ENCODE data around the gene BRMS1. TPM values are rescaled to one million over a fixed set of nuclear protein-coding genes. Genes with fewer than 3 reads are reported as not detected.
"Not testable (repeated sequence)": the region's sequence is repeated elsewhere in the genome, so short reads cannot be mapped to it uniquely, and the experiment has no call there.

The BRMS1 gene
- 10 to 100 TPM; 69.3 to 79.8 (median 76.3) TPM for polyA plus RNA-seq

- peaks cover 14 to 26% (median 17%) of the 10 kb centered on the region in 3 donors for H3K36me3 Mint-ChIP-seq
- peak; percentile 94 to 95 (median 94) for DNase-seq
- peak within 1 kb of the TSS; percentile 91 to 97 (median 96) for H3K27ac Mint-ChIP-seq
- peaks cover 0 to 2% (median 0%) of the 10 kb centered on the region in 6 donors for H3K9me3 Mint-ChIP-seq
- H3K4me3 Mint-ChIP-seq: peak within 1 kb of the TSS; percentile 95 to 98 (median 96)
- H3K4me1 Mint-ChIP-seq: peaks cover 41% of the 10 kb centered on the region in 2 donors
- peaks cover 17 to 30% (median 19%) of the 10 kb centered on the region in 3 donors for H3K27me3 Mint-ChIP-seq (ENCODE audit: low read depth in 3 of 3)
Observed at GRCh38 chr11:66344550-66345315, at the start of gene BRMS1. Gene BRMS1, minus strand, starts transcription at chr11:66345104. Its CDS starts 2,870 bp downstream, at chr11:66342234.

- Mint-ChIP-seq H3K9me3 (no peaks in the 10 kb centered on the region), H3K27ac (no peak overlapping the region), H3K27me3 (ENCODE audit: low read depth in 3 of 3) (peaks cover 0 to 6% (median 6%) of the 10 kb centered on the region in 3 donors), H3K36me3 (no peaks in the 10 kb centered on the region), H3K4me1 (no peaks in the 10 kb centered on the region), H3K4me3 (no peak overlapping the region)
- DNase-seq: no peak
Observed at GRCh38 chr11:66393954-66394353, 49.0 kb upstream of the BRMS1 start.

DNA sequence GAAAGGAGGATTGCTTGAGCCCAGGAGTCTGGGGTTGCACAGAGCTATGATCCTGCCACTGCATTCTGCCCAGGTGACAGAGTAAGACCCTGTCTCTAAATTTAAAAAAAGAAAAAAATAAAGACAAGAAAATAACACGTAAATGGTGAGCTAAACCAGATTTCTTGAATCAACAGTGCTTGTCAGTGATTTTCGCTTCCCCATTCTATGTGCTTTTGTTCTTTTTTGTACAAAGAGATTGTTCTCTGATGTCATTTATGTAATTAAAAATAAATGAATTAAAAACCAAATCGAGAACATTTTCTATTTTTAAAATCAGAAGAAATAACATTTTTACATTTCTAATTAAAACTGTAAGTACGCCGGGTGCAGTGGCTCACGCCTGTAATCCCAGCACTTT lies 46.4 kb upstream of the BRMS1 start:
- no peaks in the 10 kb centered on the region for H3K36me3 Mint-ChIP-seq
- H3K9me3 Mint-ChIP-seq: no peaks in the 10 kb centered on the region
- H3K4me1 Mint-ChIP-seq: peaks cover 4 to 5% of the 10 kb centered on the region in 2 donors
- peaks cover 2 to 6% (median 4%) of the 10 kb centered on the region in 3 donors for H3K27me3 Mint-ChIP-seq (ENCODE audit: low read depth in 3 of 3)
- no peak overlapping the region for H3K27ac Mint-ChIP-seq
- no peak overlapping the region for H3K4me3 Mint-ChIP-seq
- no peak for DNase-seq

DNA sequence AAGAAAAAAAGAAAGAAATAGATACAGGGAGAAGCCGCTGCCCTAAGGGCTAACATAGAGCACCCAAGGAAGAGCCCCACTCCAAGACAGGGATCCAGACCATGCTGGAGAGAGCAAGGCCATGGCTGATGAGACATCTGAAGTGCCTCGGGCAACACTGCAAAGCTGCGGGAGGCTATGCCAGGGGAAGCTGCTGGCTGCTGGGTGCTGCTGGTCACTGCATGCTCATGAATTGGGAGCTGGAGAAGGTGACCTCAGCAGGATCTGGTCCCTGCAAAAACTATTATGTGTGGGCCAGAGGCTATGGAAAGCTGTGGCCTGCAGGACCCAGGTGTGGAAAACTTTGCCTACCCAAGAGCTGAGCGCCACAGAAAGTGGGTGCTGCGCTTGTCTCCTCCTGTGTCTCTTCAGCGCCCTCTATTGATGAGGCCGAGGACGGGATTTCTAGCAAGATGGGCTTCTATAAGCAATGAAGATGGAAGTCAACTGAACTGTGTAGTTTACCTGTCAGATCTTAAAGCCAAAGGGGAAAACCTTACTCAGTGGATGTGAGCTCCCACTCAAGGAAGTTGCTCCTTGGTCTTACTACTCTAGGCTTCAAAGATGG lies 44.0 kb upstream of the BRMS1 start:
- Mint-ChIP-seq H3K4me3 (no peak overlapping the region), H3K27ac (no peak overlapping the region)

GRCh38 chr11:66386171-66387069 lies 41.5 kb upstream of the BRMS1 start:
- peaks cover 2 to 6% (median 4%) of the 10 kb centered on the region in 3 donors for H3K27me3 Mint-ChIP-seq (ENCODE audit: low read depth in 3 of 3)
- H3K27ac Mint-ChIP-seq: peak overlapping the region in 2 of 6 donors; percentile 25 to 61
- peak; percentile 58 to 72 (median 67) for DNase-seq
- H3K9me3 Mint-ChIP-seq: no peaks in the 10 kb centered on the region
- H3K36me3 Mint-ChIP-seq: no peaks in the 10 kb centered on the region
- H3K4me1 Mint-ChIP-seq: peaks cover 9% of the 10 kb centered on the region in 2 donors
- peak overlapping the region in 4 of 5 donors; percentile 10 to 71 (median 42) for H3K4me3 Mint-ChIP-seq

More for the DNA sequence above, 44.0 kb upstream of the BRMS1 start:
- H3K36me3 Mint-ChIP-seq: no peaks in the 10 kb centered on the region
- no peaks in the 10 kb centered on the region for H3K9me3 Mint-ChIP-seq
- H3K4me1 Mint-ChIP-seq: peaks cover 9% of the 10 kb centered on the region in 2 donors
- peak; percentile 44 to 65 (median 57) for DNase-seq
- H3K27me3 Mint-ChIP-seq (ENCODE audit: low read depth in 3 of 3): peaks cover 2 to 6% (median 4%) of the 10 kb centered on the region in 3 donors

- H3K36me3 Mint-ChIP-seq; H3K4me3 Mint-ChIP-seq; H3K4me1 Mint-ChIP-seq; H3K27me3 Mint-ChIP-seq (ENCODE audit: low read depth in 3 of 3); DNase-seq; H3K27ac Mint-ChIP-seq; H3K9me3 Mint-ChIP-seq: not testable (repeated sequence)
Observed at GRCh38 chr11:66384316-66384715, 39.4 kb upstream of the BRMS1 start.

GRCh38 chr11:66380264-66380663 lies 35.4 kb upstream of the BRMS1 start:
- H3K27me3 Mint-ChIP-seq (ENCODE audit: low read depth in 3 of 3); H3K9me3 Mint-ChIP-seq; H3K27ac Mint-ChIP-seq; H3K36me3 Mint-ChIP-seq; H3K4me1 Mint-ChIP-seq; DNase-seq; H3K4me3 Mint-ChIP-seq: not testable (repeated sequence)

DNA sequence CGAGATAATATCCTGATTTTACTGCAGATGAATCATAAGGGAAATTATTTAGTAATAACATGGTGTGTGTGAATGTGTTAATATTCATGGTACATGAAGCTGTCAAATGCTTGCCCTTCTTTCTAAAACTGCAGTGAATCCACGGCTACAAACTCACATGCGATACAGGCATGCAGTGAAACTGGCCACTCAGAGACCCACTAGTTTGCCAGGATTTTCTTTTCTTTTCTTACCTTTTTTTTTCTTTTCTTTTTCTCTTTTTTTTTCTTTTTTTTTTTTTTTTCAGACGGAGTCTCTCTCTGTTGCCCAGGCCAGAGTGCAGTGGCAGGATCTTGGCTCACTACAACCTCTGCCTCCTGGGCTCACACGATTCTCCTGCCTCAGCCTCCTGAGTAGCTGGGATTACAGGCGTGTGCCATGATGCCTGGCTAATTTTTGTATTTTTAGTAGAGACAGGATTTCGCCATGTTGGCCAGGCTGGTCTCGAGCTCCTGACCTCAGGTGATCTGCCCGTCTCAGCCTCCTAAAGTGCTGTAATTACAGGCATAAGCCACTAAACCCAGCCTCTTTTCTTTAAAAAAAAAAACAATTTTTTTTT lies 28.9 kb upstream of the BRMS1 start:
- H3K27me3 Mint-ChIP-seq (ENCODE audit: low read depth in 3 of 3); H3K36me3 Mint-ChIP-seq; DNase-seq; H3K4me1 Mint-ChIP-seq; H3K27ac Mint-ChIP-seq; H3K9me3 Mint-ChIP-seq: not testable (repeated sequence)
- peak overlapping the region in 3 of 5 donors; percentile 21 to 44 (median 36) for H3K4me3 Mint-ChIP-seq

GRCh38 chr11:66373265-66373664 lies 28.4 kb upstream of the BRMS1 start:
- no peaks in the 10 kb centered on the region for H3K36me3 Mint-ChIP-seq
- H3K4me1 Mint-ChIP-seq: peaks cover 9% of the 10 kb centered on the region in 2 donors
- DNase-seq: no peak
- H3K27ac Mint-ChIP-seq: peak overlapping the region in 2 of 6 donors; percentile 40 to 60
- peak overlapping the region in 4 of 5 donors; percentile 21 to 44 (median 32) for H3K4me3 Mint-ChIP-seq
- H3K27me3 Mint-ChIP-seq (ENCODE audit: low read depth in 3 of 3): peaks cover 3 to 5% (median 5%) of the 10 kb centered on the region in 3 donors
- H3K9me3 Mint-ChIP-seq: no peaks in the 10 kb centered on the region

DNA sequence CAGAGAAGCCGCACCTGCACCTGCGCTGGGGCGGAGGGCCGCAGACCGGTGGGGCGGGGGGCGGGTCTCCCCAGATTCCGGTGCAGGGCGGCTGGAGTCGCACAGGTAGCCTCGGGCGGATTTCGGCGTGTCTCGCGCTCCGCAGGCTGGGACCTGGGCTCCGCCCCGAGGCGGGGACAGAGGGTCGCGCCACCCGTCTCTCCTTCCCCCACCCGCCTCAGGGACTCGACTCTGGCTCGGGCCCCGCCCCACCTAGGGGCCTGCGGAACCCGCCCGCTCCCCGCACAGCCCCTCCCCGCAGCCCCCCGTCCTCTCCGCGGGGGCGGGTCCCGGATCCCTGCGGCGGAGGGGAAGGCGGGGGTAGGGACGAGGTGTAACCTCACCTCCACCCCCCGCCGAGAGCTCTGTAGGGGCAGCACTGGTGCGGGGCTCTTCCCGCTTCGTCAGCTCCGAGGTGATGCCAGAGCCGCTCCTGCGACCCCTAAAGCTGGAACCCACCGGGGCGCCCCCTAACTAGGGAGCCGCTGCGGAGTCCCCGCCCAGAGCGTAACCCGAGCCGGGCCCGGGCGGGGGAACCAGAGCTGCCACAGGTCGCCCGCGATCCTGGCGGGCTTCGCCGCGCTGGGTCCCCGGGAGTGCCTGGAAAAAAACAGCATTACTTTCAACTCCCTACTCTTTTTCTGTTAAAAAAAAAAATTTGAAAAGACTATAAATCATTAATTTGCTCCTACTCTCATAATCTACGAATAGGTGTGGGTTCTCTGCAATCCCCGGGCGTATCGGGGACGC lies 26.9 kb upstream of the BRMS1 start, which contains the start of gene SLC29A2:
SLC29A2 (minus strand) TSS at position 134 of the 789 bp plus-strand sequence. CDS start 169 bp downstream, outside the sequence.
- peak within 1 kb of the TSS in 2 of 6 donors; percentile 17 to 80 for H3K27ac Mint-ChIP-seq
- no peaks in the 10 kb centered on the region for H3K9me3 Mint-ChIP-seq
- peaks cover 9% of the 10 kb centered on the region in 2 donors for H3K4me1 Mint-ChIP-seq
- DNase-seq: peak; percentile 42 to 48 (median 45)
- H3K36me3 Mint-ChIP-seq: no peaks in the 10 kb centered on the region
- peaks cover 3 to 5% (median 5%) of the 10 kb centered on the region in 3 donors for H3K27me3 Mint-ChIP-seq (ENCODE audit: low read depth in 3 of 3)
- peak within 1 kb of the TSS; percentile 81 to 87 (median 85) for H3K4me3 Mint-ChIP-seq

GRCh38 chr11:66369073-66369894 lies 24.4 kb upstream of the BRMS1 start:
- H3K27ac Mint-ChIP-seq: peak overlapping the region in 1 of 6 donors; percentile 35
- peak overlapping the region; percentile 21 to 60 (median 35) for H3K4me3 Mint-ChIP-seq
- H3K36me3 Mint-ChIP-seq: no peaks in the 10 kb centered on the region
- H3K27me3 Mint-ChIP-seq (ENCODE audit: low read depth in 3 of 3): peaks cover 3 to 5% (median 4%) of the 10 kb centered on the region in 3 donors
- H3K9me3 Mint-ChIP-seq: no peaks in the 10 kb centered on the region
- DNase-seq: no peak
- peaks cover 9% of the 10 kb centered on the region in 2 donors for H3K4me1 Mint-ChIP-seq

DNA sequence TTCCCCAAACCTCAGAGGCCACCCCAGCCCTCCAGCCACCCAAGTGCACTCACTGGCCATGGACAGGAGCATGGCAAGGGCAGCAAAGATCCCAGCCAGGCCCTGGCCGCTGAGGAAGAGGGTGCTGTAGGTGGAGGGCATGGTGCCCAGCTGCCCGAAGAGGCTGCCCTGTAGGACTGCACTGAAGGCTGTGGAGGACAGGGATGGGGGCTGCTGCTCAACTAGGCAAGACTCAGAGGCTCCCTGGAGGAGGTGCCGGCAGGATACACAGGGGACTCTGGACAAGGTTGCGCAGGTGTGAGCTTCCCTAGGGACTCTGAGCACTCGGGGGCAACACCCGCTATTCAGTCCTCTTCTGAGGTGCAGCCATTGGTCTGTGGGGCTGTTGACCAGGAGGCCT lies 23.6 kb upstream of the BRMS1 start:
- Mint-ChIP-seq H3K4me3 (no peak overlapping the region), H3K4me1 (peaks cover 9% of the 10 kb centered on the region in 2 donors), H3K27me3 (ENCODE audit: low read depth in 3 of 3) (peaks cover 3 to 5% (median 4%) of the 10 kb centered on the region in 3 donors), H3K27ac (no peak overlapping the region), H3K36me3 (no peaks in the 10 kb centered on the region), H3K9me3 (no peaks in the 10 kb centered on the region)
- no peak for DNase-seq

Measured in immature natural killer cell (primary cell).